Keratinocyte (primary cell): ENCODE measurements around the gene EBF3.

Experiments used
- CTCF ChIP-seq, 3 experiments: IDR thresholded peaks in 1 of 3; conservative IDR thresholded peaks in 1 of 3; optimal IDR thresholded peaks in 1 of 3; 2 replicates in 2 of 3; 3 replicates in 1 of 3; pipeline versions ENCODE3 to v1.5.1; 2011; ENCODE audit warnings: low read length in 3 of 3, mild to moderate bottlenecking in 3 of 3, moderate library complexity in 2 of 3, control low read depth in 1 of 3, inconsistent platforms in 1 of 3; ENCODE audit not compliant: insufficient read depth in 2 of 3; ENCODE audit errors: extremely low read depth in 1 of 3
- EZH2 ChIP-seq: IDR thresholded peaks from one replicate; pipeline ENCODE4 v1.6.1; 2012; ENCODE audit warnings: inconsistent platforms, mild to moderate bottlenecking, low read length, moderate library complexity

- TF ChIP-seq CTCF (optimal IDR thresholded peaks at IDR 0.05 in 1 of 3, IDR thresholded peaks at IDR 0.05 in 1 of 3, conservative IDR thresholded peaks at IDR 0.05 in 1 of 3; ENCODE audit: extremely low read depth in 1 of 3, insufficient read depth in 2 of 3, low read length in 3 of 3) (no peak), EZH2 (no peak)
Observed at GRCh38 chr10:129944456-129944855, 19.6 kb downstream of the EBF3 start.
